Measurements from ENCODE around the gene PSEN2.

GRCh38 chr1:226884966-226885820 is 14.8 kb downstream of the PSEN2 start:
- TF ChIP-seq, protein P1, sequence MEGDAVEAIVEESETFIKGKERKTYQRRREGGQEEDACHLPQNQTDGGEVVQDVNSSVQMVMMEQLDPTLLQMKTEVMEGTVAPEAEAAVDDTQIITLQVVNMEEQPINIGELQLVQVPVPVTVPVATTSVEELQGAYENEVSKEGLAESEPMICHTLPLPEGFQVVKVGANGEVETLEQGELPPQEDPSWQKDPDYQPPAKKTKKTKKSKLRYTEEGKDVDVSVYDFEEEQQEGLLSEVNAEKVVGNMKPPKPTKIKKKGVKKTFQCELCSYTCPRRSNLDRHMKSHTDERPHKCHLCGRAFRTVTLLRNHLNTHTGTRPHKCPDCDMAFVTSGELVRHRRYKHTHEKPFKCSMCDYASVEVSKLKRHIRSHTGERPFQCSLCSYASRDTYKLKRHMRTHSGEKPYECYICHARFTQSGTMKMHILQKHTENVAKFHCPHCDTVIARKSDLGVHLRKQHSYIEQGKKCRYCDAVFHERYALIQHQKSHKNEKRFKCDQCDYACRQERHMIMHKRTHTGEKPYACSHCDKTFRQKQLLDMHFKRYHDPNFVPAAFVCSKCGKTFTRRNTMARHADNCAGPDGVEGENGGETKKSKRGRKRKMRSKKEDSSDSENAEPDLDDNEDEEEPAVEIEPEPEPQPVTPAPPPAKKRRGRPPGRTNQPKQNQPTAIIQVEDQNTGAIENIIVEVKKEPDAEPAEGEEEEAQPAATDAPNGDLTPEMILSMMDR (IDR thresholded peaks at IDR 0.05): no peak
- TF ChIP-seq EZH2 (IDR thresholded peaks at IDR 0.05; ENCODE audit: borderline replicate concordance, insufficient read depth, low read depth, low read length, poor library complexity, severe bottlenecking): no peak

Measured in B cell (primary cell).